Suprapubic skin (tissue), 4 donors: ENCODE results near the gene NSG1. TPM values are rescaled to one million over a fixed set of nuclear protein-coding genes. Genes with fewer than 3 reads are reported as not detected.

Experiments
- DNase-seq, 2 donors: peaks; one replicate each; pipeline ENCODE4 v3.0.0-alpha.2; 2019; ENCODE audit warnings: low spot score in 2 of 2
- H3K27ac ChIP-seq: fragments of 200-600 bp; sonication (generic); one replicate; pipeline ENCODE4 v1.5.1; 2019
- H3K27me3 ChIP-seq: fragments of 200-600 bp; sonication (generic); one replicate; pipeline ENCODE4 v1.5.1; 2019
- H3K36me3 ChIP-seq: fragments of 200-600 bp; sonication (generic); one replicate; pipeline ENCODE4 v1.5.1; 2019
- H3K4me1 ChIP-seq: fragments of 200-600 bp; sonication (generic); one replicate; pipeline ENCODE4 v1.5.1; 2019
- H3K4me3 ChIP-seq: fragments of 200-600 bp; sonication (generic); one replicate; pipeline ENCODE4 v1.5.1; 2019; ENCODE audit warnings: mild to moderate bottlenecking
- H3K9me3 ChIP-seq: fragments of 200-600 bp; sonication (generic); one replicate; pipeline ENCODE4 v1.5.1; 2019
- CTCF ChIP-seq, 2 donors: fragments of 200-600 bp in 1 of 2; fragments of 450-650 bp in 1 of 2; sonication (generic) in 1 of 2; IDR thresholded peaks; one replicate each; pipeline ENCODE4 v1.5.1; 2016 to 2019; ENCODE audit warnings: antibody characterized with exemption in 2 of 2, mild to moderate bottlenecking in 1 of 2, moderate library complexity in 1 of 2
- EP300 ChIP-seq: sonication (generic); formaldehyde crosslinking; IDR thresholded peaks from one replicate; pipeline ENCODE4 v1.6.1; 2017; ENCODE audit warnings: antibody characterized with exemption
- POLR2A ChIP-seq, 2 donors: fragments of 450-650 bp; IDR thresholded peaks; one replicate each; pipeline ENCODE4 v1.6.1; 2017; ENCODE audit warnings: antibody characterized with exemption in 2 of 2, mild to moderate bottlenecking in 2 of 2, moderate library complexity in 2 of 2
- POLR2AphosphoS5 ChIP-seq, 3 donors: sonication (generic); formaldehyde crosslinking; IDR thresholded peaks; one replicate each; pipeline ENCODE4 v1.6.1; 2017; ENCODE audit warnings: antibody characterized with exemption in 3 of 3
- WGBS: methylation state at CpG from one replicate; pipeline ENCODE4 v1.1.5; 2018; 5-methylcytosine and 5-hydroxymethylcytosine counted together
- total RNA-seq, 4 donors: library from RNA; depleted of rRNA; stranded (reverse); fragments of >200 nt; gene quantifications; one replicate each; pipeline ENCODE4 v1.1.0, GENCODE V29; 2016

NSG1 gene
- total RNA-seq, 4 donors from 2014 or later, result 42.2 to 157 (median 114) TPM

GRCh38 chr4:4397441-4397819 lies 10.5 kb downstream of the NSG1 start:
- H3K36me3 ChIP-seq, result no peaks in the 10 kb centered on the region
- DNase-seq, result no peak
- TF ChIP-seq EP300 (no peak), POLR2A (IDR thresholded peaks at IDR 0.05) (no peak)
- peaks cover 65% of the 10 kb centered on the region for H3K27me3 ChIP-seq
- H3K9me3 ChIP-seq, result no peaks in the 10 kb centered on the region
- no peak overlapping the region for H3K4me3 ChIP-seq
- peaks cover 36% of the 10 kb centered on the region for H3K4me1 ChIP-seq
- H3K27ac ChIP-seq, result no peak overlapping the region
- 87% methylated on average over 13 of the region's 13 CpGs for WGBS

- no peak overlapping the region for H3K27ac ChIP-seq
- no peaks in the 10 kb centered on the region for H3K36me3 ChIP-seq
- H3K9me3 ChIP-seq, result no peaks in the 10 kb centered on the region
- no peak for TF ChIP-seq CTCF (IDR thresholded peaks at IDR 0.05)
- no peak for TF ChIP-seq EP300
- TF ChIP-seq POLR2AphosphoS5 (IDR thresholded peaks at IDR 0.05), result no peak
- no peak for TF ChIP-seq POLR2A (IDR thresholded peaks at IDR 0.05)
- peaks cover 55% of the 10 kb centered on the region for H3K27me3 ChIP-seq
- H3K4me1 ChIP-seq, result peaks cover 33% of the 10 kb centered on the region
- H3K4me3 ChIP-seq, result no peak overlapping the region
- WGBS, result 71% methylated on average over 4 of the region's 4 CpGs
- no peak for DNase-seq
Measured at GRCh38 chr4:4398430-4398829, 11.5 kb downstream of the NSG1 start.

- Histone ChIP-seq H3K27ac (no peak overlapping the region), H3K27me3 (peaks cover 38% of the 10 kb centered on the region), H3K36me3 (no peaks in the 10 kb centered on the region), H3K4me3 (no peak overlapping the region), H3K4me1 (peaks cover 11% of the 10 kb centered on the region), H3K9me3 (no peaks in the 10 kb centered on the region)
- 69% methylated on average over 6 of the region's 7 CpGs for WGBS
- TF ChIP-seq CTCF (IDR thresholded peaks at IDR 0.05), result no peak
- TF ChIP-seq POLR2AphosphoS5 (IDR thresholded peaks at IDR 0.05), result no peak
- TF ChIP-seq EP300, result no peak
- TF ChIP-seq POLR2A (IDR thresholded peaks at IDR 0.05), result no peak
- no peak for DNase-seq
Measured at GRCh38 chr4:4401036-4401435, 14.1 kb downstream of the NSG1 start.

GRCh38 chr4:4402966-4403365 lies 16.1 kb downstream of the NSG1 start:
- no peaks in the 10 kb centered on the region for H3K36me3 ChIP-seq
- H3K27me3 ChIP-seq, result peaks cover 26% of the 10 kb centered on the region
- H3K9me3 ChIP-seq, result no peaks in the 10 kb centered on the region
- TF ChIP-seq CTCF (IDR thresholded peaks at IDR 0.05) (no peak), POLR2A (IDR thresholded peaks at IDR 0.05) (no peak), POLR2AphosphoS5 (IDR thresholded peaks at IDR 0.05) (no peak), EP300 (no peak)
- 55% methylated on average over 13 of the region's 13 CpGs for WGBS
- no peak overlapping the region for H3K4me3 ChIP-seq
- H3K4me1 ChIP-seq, result peaks cover 11% of the 10 kb centered on the region
- no peak for DNase-seq
- no peak overlapping the region for H3K27ac ChIP-seq

GRCh38 chr4:4405358-4405962 lies 18.6 kb downstream of the NSG1 start:
- Histone ChIP-seq H3K4me3 (no peak overlapping the region), H3K27ac (no peak overlapping the region), H3K27me3 (peaks cover 22% of the 10 kb centered on the region), H3K4me1 (peaks cover 19% of the 10 kb centered on the region), H3K36me3 (peaks cover 1% of the 10 kb centered on the region), H3K9me3 (no peaks in the 10 kb centered on the region)
- DNase-seq, result no peak
- TF ChIP-seq POLR2A (IDR thresholded peaks at IDR 0.05), result no peak
- no peak for TF ChIP-seq CTCF (IDR thresholded peaks at IDR 0.05)
- no peak for TF ChIP-seq POLR2AphosphoS5 (IDR thresholded peaks at IDR 0.05)
- TF ChIP-seq EP300, result no peak
- 94% methylated on average over 10 of the region's 15 CpGs for WGBS
